K562 (cell line): ENCODE results near the gene ZC3H18. TPM values are rescaled to one million over a fixed set of nuclear protein-coding genes. Genes with fewer than 3 reads are reported as not detected.

Experiments used
- CHD2 ChIP-seq: IDR thresholded peaks from 2 replicates; pipeline ENCODE4 v1.6.1; 2011; ENCODE audit warnings: low read depth, low read length
- CSDE1 ChIP-seq, 2 experiments: fragments of 450-650 bp; IDR thresholded peaks; 2 replicates each; pipeline ENCODE4 v1.6.1; 2016; ENCODE audit warnings: mild to moderate bottlenecking in 1 of 2
- ELF2 ChIP-seq: fragments of 250-450 bp; sonication (Bioruptor Pico); IDR thresholded peaks from 2 replicates; pipeline ENCODE4 v1.5.0; 2021; ENCODE audit warnings: mild to moderate bottlenecking
- FOSL1 ChIP-seq: fragments of 200-800 bp; sonication (Bioruptor generic); conservative IDR thresholded peaks from 2 replicates; pipeline ENCODE4 v1.6.1; 2016; ENCODE audit warnings: missing genetic modification characterization, missing compliant biosample characterization
- FOXP1 ChIP-seq: sonication (generic); formaldehyde crosslinking; IDR thresholded peaks from 2 replicates; pipeline ENCODE4 v1.8.0; 2022; ENCODE audit warnings: mild to moderate bottlenecking, missing genetic modification reagents
- KLF13 ChIP-seq: fragments of 450-650 bp; IDR thresholded peaks from 2 replicates; pipeline ENCODE4 v1.6.1; 2016; ENCODE audit warnings: missing genetic modification characterization, low read depth, mild to moderate bottlenecking, missing compliant biosample characterization, moderate library complexity, borderline replicate concordance
- NFE2 ChIP-seq: IDR thresholded peaks from 2 replicates; pipeline ENCODE4 v1.6.1; 2014; ENCODE audit warnings: antibody characterized with exemption, low read depth
- PTTG1 ChIP-seq: fragments of 450-650 bp; IDR thresholded peaks from 2 replicates; pipeline ENCODE4 v1.6.1; 2016; ENCODE audit warnings: low read depth, mild to moderate bottlenecking, missing genetic modification characterization, missing compliant biosample characterization
- TAL1 ChIP-seq: fragments of 450-650 bp; IDR thresholded peaks from 2 replicates; pipeline ENCODE4 v1.6.1; 2016; ENCODE audit warnings: mild to moderate bottlenecking
- ZKSCAN3 ChIP-seq: fragments of 250-450 bp; sonication (Bioruptor Pico); IDR thresholded peaks from 2 replicates; pipeline ENCODE4 v1.4.0; 2020
- ZNF212 ChIP-seq: fragments of 450-650 bp; formaldehyde crosslinking; IDR thresholded peaks from 2 replicates; pipeline ENCODE4 v1.4.0; 2020; ENCODE audit warnings: mild to moderate bottlenecking
- ZNF263 ChIP-seq: sonication (generic); formaldehyde crosslinking; IDR thresholded peaks from 2 replicates; pipeline ENCODE4 v1.8.0; 2022; ENCODE audit warnings: mild to moderate bottlenecking, missing genetic modification reagents, borderline replicate concordance
- polyA plus RNA-seq, 8 experiments: library from polyadenylated mRNA; depleted of rRNA in 4 of 8; stranded (reverse) in 5 of 8; unstranded in 3 of 8; fragments of >200 nt; fragmentation: Nextera tagmentation in 2 of 8; fragmentation: Illumina TruSeq in 1 of 8; extraction: Ambion mirVana in 2 of 8; extraction: Trizol in 1 of 8; gene quantifications; 2 replicates each; pipeline versions ENCODE4 v1.2.1 to v1.2.3, GENCODE V29; 2011 to 2014; ENCODE audit warnings: inconsistent platforms in 1 of 8, missing spikeins in 1 of 8
- total RNA-seq, 7 experiments: library from RNA; depleted of rRNA in 6 of 7; stranded (reverse); fragments of >200 nt in 6 of 7; fragmentation: Illumina TruSeq in 2 of 7; extraction: Trizol in 2 of 7; gene quantifications; 2 replicates each; pipeline versions ENCODE4 v1.2.1 to v1.2.3, GENCODE V29; 2011 to 2021; ENCODE audit warnings: low replicate concordance in 1 of 7
- TF ChIP-seq, protein P1 (sequence below), 2 experiments: fragments of 450-650 bp; conservative IDR thresholded peaks; 2 replicates each; pipeline ENCODE4 v1.6.1; 2017; ENCODE audit warnings: mild to moderate bottlenecking in 2 of 2, moderate library complexity in 2 of 2
- TF ChIP-seq, protein P2 (sequence below): fragments of 450-650 bp; IDR thresholded peaks from 2 replicates; pipeline ENCODE4 v1.7.1; 2018; ENCODE audit warnings: mild to moderate bottlenecking, low read depth; ENCODE audit not compliant: partially characterized antibody

Gene ZC3H18
- total and polyA plus RNA-seq, 9 of the 15 experiments (the other 6 are each of a cell fraction or from before 2014, with no cell fraction given) = 1.7 to 88.7 (median 26.9) TPM

DNA sequence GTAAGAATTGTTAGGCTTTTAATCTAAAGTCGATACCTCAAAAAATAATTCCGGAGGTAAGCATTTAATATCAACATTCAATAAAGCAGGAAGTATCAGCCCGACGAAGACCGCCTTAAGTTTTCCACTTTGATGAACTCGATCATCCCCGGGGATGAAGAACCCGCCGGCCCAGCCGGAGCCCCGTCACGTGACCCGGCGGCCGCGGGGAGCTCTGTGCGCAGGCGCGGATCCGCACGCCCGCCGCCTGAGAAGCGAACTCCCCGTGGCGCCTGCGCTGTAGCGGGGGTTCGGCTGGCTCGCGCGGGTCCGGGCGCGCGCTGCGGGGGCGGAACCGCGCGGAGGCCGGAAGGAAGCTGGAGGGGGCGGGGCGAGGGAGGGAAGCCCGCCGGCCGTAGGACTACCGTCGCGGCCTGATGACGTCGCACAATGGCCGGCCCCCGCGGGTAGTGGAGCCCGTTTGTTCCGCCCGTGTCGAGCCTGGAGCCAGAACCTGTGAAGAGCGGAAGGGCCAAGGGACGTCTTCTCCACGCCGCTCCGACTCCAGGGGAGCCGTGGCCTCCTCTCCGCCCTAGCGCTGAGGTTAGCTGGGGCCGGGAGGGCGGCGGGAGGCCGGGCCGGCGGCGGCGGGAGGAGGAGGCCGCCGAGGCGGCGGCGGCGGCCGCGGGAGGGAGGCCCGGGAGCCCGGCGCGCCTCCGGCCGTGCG is at the start of gene ZC3H18 (continued):
- TF ChIP-seq, protein P1, sequence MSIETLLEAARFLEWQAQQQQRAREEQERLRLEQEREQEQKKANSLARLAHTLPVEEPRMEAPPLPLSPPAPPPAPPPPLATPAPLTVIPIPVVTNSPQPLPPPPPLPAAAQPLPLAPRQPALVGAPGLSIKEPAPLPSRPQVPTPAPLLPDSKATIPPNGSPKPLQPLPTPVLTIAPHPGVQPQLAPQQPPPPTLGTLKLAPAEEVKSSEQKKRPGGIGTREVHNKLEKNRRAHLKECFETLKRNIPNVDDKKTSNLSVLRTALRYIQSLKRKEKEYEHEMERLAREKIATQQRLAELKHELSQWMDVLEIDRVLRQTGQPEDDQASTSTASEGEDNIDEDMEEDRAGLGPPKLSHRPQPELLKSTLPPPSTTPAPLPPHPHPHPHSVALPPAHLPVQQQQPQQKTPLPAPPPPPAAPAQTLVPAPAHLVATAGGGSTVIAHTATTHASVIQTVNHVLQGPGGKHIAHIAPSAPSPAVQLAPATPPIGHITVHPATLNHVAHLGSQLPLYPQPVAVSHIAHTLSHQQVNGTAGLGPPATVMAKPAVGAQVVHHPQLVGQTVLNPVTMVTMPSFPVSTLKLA (conservative IDR thresholded peaks at IDR 0.05) = peak; percentile 65 to 91
- TF ChIP-seq CHD2 = no peak; the same call in 1 of the 2 replicates
- no peak for TF ChIP-seq ZKSCAN3
- TF ChIP-seq TAL1 = no peak
- peak; percentile 86 for TF ChIP-seq ELF2 (CRISPR knock-in tag)
- 0 out of 2 replicates have a peak, but pooled peaks have one; percentile 62 for TF ChIP-seq ZNF263 (CRISPR knock-in tag)
- peak; percentile 82; the same call in 1 of the 2 replicates for TF ChIP-seq FOXP1 (CRISPR knock-in tag)
- TF ChIP-seq CSDE1 (IDR thresholded peaks at IDR 0.05) = peak in 1 of 2 experiments; percentile 75; a peak in 1 of 4 replicates
- peak; percentile 51; the same call in 1 of the 2 replicates for TF ChIP-seq NFE2
- TF ChIP-seq ZNF212 (CRISPR knock-in tag) = peak; percentile 72; the same call in 1 of the 2 replicates
- TF ChIP-seq, protein P2, sequence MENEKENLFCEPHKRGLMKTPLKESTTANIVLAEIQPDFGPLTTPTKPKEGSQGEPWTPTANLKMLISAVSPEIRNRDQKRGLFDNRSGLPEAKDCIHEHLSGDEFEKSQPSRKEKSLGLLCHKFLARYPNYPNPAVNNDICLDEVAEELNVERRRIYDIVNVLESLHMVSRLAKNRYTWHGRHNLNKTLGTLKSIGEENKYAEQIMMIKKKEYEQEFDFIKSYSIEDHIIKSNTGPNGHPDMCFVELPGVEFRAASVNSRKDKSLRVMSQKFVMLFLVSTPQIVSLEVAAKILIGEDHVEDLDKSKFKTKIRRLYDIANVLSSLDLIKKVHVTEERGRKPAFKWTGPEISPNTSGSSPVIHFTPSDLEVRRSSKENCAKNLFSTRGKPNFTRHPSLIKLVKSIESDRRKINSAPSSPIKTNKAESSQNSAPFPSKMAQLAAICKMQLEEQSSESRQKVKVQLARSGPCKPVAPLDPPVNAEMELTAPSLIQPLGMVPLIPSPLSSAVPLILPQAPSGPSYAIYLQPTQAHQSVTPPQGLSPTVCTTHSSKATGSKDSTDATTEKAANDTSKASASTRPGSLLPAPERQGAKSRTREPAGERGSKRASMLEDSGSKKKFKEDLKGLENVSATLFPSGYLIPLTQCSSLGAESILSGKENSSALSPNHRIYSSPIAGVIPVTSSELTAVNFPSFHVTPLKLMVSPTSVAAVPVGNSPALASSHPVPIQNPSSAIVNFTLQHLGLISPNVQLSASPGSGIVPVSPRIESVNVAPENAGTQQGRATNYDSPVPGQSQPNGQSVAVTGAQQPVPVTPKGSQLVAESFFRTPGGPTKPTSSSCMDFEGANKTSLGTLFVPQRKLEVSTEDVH = peak; percentile 89
- no peak for TF ChIP-seq PTTG1 (tag)
- peak; percentile 96 for TF ChIP-seq KLF13 (tag)
- no peak for TF ChIP-seq FOSL1
